PC-9 (cell line): ENCODE results near the gene MPL.

Experiments
- CTCF ChIP-seq: fragments of 200-600 bp; sonication (generic); conservative IDR thresholded peaks from 2 replicates; pipeline ENCODE4 v1.6.1; 2017; ENCODE audit warnings: mixed run types, antibody characterized with exemption, mild to moderate bottlenecking, moderate library complexity
- EZH2 ChIP-seq: fragments of 200-600 bp; sonication (generic); IDR thresholded peaks from 2 replicates; pipeline ENCODE4 v1.8.0; 2017; ENCODE audit warnings: antibody characterized with exemption, low read depth

GRCh38 chr1:43345120-43345519 is 7.5 kb downstream of the MPL start:
- no peak for TF ChIP-seq CTCF
- TF ChIP-seq EZH2, result no peak
